HEK293T (cell line): Measurements from ENCODE around the gene LIPC.

Experiments used
- BHLHE40 ChIP-seq: fragments of 450-650 bp; IDR thresholded peaks from 2 replicates; pipeline ENCODE4 v1.6.1; 2016; ENCODE audit warnings: mild to moderate bottlenecking, moderate library complexity, borderline replicate concordance
- FOXK2 ChIP-seq: fragments of 450-650 bp; IDR thresholded peaks from 2 replicates; pipeline ENCODE4 v1.6.1; 2016; ENCODE audit warnings: mild to moderate bottlenecking
- NFRKB ChIP-seq: fragments of 450-650 bp; IDR thresholded peaks from 2 replicates; pipeline ENCODE4 v1.6.1; 2016; ENCODE audit warnings: mild to moderate bottlenecking, moderate library complexity

GRCh38 chr15:58588096-58588495 lies 156.3 kb downstream of the LIPC start:
- TF ChIP-seq FOXK2 (no peak), BHLHE40 (no peak), NFRKB (no peak)
